GM19193 (cell line): ENCODE data around the gene NUTF2.

Experiments used
- POLR2A ChIP-seq: IDR thresholded peaks from 4 replicates; pipeline ENCODE4 v1.6.1; 2011; ENCODE audit not compliant: insufficient read depth, insufficient read length; ENCODE audit errors: extremely low read depth

Gene NUTF2

GRCh38 chr16:67846320-67847063, at the start of gene NUTF2:
NUTF2 (plus strand) TSS chr16:67846933; CDS start chr16:67865131, 18,198 bp downstream.
- TF ChIP-seq POLR2A = peak; percentile 62

GRCh38 chr16:67800338-67800926, 46.3 kb upstream of the NUTF2 start:
- TF ChIP-seq POLR2A = no peak

DNA sequence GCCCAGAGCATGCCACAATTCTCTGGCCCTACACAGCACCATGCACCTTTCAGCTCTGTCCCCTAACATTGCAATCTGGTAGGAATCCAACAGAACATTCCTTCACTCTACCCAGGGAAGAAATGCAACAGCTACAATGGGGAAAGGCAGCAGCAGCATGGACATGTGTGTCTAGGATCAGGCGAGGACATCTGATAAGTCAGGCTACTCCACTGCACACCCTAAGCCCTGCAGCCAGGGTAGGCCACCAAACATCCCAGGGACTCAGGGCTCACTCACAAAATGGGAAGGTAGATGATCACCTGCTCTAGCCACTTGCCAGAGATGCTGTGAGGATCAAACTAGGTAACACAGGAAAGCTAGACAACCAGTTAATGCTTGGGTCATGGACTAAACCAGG, 45.5 kb upstream of the NUTF2 start:
- TF ChIP-seq POLR2A = no peak

GRCh38 chr16:67801883-67802282, 44.9 kb upstream of the NUTF2 start:
- no peak for TF ChIP-seq POLR2A

DNA sequence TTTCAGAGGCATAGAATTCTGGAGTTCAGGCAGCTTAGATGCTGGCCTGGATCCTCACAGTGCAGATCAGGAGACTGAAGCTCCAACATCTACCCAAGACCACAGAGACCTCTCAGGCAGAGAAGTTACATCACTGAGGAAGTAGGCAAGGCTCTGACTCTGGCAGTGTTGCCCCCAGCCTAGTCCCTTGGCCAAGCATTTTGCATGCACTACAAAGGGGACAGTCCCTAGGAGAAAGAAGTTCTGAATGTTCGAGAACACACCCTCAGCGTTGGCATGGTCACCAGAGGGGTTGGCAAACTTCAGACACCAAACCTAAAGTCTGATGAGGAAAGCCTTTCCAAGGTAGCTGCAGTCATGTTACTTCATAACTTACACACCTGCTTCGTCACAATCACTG, 42.8 kb upstream of the NUTF2 start:
- no peak for TF ChIP-seq POLR2A

DNA sequence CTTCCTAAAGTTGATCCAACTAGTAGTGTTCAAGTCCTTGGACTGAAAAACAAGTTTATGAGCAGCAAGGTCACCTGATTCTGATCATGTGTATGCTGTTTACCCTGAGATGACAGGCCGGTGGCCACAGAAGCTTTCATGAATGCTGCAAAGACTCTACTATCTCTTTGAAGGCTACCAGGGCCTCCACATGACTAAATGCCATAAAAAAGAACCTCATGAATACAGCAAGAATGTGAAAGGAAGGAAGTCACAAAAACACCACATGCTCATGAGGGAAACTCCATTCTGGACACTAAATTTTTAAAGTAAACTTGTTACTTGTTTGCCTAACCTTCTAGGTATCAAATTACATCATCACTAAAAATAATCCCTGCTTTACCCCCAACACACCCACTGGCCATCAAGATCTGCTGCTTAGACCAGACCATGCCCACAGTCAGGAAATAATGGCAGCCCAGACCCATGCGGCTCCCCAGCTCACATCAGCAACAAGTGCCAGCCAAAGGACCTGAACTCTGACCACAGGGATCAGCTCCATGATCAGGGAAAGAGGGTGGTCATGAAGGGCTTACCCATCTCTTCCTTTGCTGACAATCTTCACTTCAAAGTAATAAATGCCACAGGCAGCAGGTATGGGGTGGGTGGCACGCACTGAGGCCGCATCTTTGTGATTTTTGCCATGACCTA, 41.7 kb upstream of the NUTF2 start:
- TF ChIP-seq POLR2A = no peak

- TF ChIP-seq POLR2A = no peak
Measured at GRCh38 chr16:67805718-67806427, 40.9 kb upstream of the NUTF2 start.

DNA sequence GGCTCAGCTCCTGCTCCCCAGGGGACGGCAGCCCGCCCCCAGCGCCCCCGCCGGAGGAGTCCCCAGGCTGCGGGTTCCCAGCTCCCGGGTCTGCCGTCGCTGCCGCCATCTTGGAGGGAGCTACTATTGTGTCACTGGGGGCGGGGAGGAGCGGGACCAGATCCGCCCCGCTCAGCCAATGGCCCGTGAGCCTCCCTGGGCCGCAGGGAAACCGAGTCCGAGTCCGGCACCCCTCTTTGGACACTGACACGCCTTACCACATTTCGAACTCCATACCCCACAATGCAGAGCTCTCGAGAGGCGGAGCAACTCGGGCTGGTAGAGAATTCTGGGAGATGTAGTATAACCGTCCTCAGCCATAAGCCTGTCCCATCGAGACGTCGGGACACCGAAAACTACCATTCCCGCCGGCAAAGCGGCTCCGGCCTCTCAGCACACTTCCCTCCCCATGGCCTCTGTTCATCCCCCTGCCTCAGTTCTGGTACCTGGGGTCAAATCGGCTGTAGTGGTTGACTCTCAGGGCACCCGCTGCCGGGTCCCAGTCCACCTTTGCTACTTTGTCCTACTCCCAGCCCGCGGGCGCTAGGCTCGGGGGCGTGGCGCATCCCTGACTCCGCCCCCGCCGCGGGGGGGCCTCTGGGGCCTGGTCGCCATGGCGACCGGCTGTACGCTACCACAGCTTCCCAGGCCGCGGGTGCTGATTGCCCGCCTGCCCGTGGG, 40.1 kb upstream of the NUTF2 start, which contains the start of the genes RANBP10 and TSNAXIP1:
TSS of gene RANBP10 (minus strand) at position 133 of the 720 bp plus-strand sequence. CDS start at position 109, 24 bp downstream.
TSS of gene TSNAXIP1 (plus strand) at position 462 of the 720 bp plus-strand sequence. CDS start 261 bp downstream, outside the sequence.
- peak; percentile 88 for TF ChIP-seq POLR2A

DNA sequence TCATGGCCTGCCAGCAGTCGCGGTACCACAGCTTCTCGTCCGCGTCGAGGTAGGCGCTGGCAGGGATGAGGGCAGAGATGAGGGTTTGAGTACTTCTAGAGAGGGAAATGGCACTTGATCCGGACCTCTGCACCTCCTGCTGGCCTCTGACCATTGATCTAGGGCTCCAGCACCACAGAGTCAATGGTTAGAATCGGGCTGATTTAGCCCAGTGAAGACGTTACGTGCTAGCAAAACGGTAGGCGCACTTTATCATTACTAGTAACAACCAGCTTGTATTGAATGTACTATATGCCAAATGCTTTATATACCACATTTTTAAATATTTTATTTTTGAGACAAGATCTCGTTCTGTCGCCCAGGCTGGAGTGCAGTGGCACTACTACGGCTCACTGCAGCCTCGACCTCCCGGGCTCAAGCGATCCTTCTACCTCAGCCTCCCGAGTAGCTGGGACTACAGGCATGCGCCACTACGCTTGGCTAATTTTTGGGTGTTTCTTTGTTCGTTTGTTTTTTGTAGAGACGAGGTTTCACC, 39.5 kb upstream of the NUTF2 start:
- no peak for TF ChIP-seq POLR2A

- no peak for TF ChIP-seq POLR2A
Measured at GRCh38 chr16:67811899-67812298, 34.8 kb upstream of the NUTF2 start.

DNA sequence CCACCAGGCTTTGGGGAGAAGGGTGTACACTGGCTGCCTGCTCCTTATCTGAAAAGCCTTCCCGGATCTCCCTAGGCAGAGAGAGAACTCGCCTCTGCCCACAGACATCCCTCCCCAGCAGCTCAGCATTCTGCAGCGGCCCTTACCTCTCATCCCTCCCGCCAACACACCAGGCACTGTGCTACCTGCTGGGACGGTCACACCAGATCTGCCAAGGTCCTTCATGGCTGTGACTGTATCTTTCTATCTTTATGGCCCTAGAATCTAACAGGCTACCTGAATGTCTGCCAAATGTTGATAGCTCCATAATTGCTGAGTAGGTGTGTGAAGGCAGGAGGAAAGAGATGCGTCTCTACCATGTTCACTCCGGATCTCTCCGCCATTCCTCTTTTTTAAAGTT, 32.2 kb upstream of the NUTF2 start:
- no peak for TF ChIP-seq POLR2A

DNA sequence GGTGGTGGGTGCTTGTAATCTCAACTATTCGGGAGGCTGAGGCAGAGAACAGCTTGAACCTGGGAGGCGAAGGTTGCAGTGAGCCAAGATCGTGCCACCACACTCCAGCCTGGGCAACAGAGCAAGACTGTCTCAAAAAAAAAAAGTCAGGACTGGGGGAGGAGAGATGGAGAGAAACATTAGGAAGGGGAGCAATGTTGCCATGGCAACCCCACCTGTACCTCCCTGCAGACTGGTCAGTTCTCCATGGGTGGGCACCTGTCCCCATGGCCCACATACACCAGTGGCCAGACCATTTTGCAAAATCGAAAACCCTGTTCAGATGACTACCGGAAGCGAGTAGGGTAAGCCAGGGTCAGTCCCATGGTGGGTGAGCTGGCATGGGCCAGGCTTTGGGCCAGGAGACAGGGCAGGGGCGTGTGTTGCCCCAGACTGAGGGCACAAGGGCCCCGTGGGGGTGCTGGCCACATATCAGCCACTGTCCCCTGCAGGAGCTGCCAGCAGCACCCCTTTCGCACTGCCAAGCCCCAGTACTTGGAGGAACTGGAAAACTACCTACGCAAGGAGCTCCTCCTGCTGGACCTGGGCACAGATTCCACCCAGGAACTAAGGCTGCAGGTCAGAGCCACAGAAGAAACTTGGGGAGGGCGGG, 26.0 kb upstream of the NUTF2 start:
- no peak for TF ChIP-seq POLR2A

DNA sequence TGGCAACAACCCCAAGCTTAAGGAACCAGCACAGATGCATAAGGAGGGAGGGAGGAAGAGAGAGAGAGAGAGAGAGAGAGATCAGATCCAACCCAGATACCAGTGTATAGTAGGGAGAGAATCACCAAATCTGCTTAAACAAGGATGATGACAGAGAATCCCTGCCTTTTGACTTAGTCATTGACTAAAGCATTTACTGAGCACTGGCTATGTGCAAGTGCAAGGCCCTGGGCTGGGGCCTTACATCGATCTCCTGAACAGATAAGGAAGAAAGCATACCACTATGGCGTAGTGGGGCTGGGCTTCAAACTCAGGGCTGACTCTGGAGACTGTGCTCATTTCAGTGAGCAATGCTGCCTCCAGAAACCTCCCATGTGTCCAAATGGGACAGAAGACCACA, 24.2 kb upstream of the NUTF2 start:
- no peak for TF ChIP-seq POLR2A

DNA sequence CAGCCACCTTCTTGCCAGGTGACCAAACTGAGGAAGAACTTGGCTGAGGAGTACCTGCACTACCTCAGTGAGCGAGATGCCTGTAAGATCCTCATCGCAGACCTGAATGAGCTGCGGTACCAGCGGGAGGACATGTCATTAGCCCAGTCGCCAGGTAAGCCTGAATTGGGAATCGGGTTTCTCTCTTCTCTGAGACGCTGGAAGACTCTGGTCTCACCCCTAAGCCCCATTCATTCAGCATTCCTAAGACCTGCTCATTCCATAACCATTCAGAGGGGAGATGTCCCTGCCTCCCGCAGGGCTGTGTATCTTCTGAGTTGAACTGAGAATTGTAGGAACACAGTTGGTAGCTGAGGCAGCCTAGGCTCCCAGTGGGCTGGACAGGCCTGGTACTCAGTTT, 21.6 kb upstream of the NUTF2 start:
- TF ChIP-seq POLR2A = no peak

- TF ChIP-seq POLR2A = no peak
Measured at GRCh38 chr16:67825906-67826305, 20.8 kb upstream of the NUTF2 start.
